GM19468 (cell line): ENCODE measurements around the gene ANKRD9.
A peak's percentile ranks its signal among the peaks of the same experiment; 100 is the strongest.
"Not testable (repeated sequence)": the region's sequence is repeated elsewhere in the genome, so short reads cannot be mapped to it uniquely, and the experiment has no call there.

Experiments used
- ATAC-seq: cut with Tn5 transposase; IDR thresholded peaks from one replicate; pipeline ENCODE4 v1.9.1; 2021; ENCODE audit warnings: mild to moderate bottlenecking, moderate library complexity, moderate number of reproducible peaks; ENCODE audit not compliant: unreplicated experiment; ENCODE audit errors: extremely low read depth

Gene ANKRD9

GRCh38 chr14:102509746-102510615, at the start of gene ANKRD9:
TSS of gene ANKRD9 (minus strand) at chr14:102509776. CDS start at chr14:102507889, 1,887 bp downstream.
- peak; percentile 68 for ATAC-seq

- ATAC-seq, result no peak
Measured at GRCh38 chr14:102558556-102558955, 49.0 kb upstream of the ANKRD9 start.

- no peak for ATAC-seq
Measured at GRCh38 chr14:102557434-102558226, 48.1 kb upstream of the ANKRD9 start.

GRCh38 chr14:102556098-102556677, 46.6 kb upstream of the ANKRD9 start:
- ATAC-seq, result no peak

- ATAC-seq, result no peak
Measured at GRCh38 chr14:102554821-102555819, 45.5 kb upstream of the ANKRD9 start.

GRCh38 chr14:102551995-102552705, 42.6 kb upstream of the ANKRD9 start:
- no peak for ATAC-seq

GRCh38 chr14:102550927-102551401, 41.4 kb upstream of the ANKRD9 start:
- ATAC-seq, result not testable (repeated sequence)

GRCh38 chr14:102548616-102549240, 39.2 kb upstream of the ANKRD9 start:
- ATAC-seq, result no peak

- ATAC-seq, result no peak
Measured at GRCh38 chr14:102545461-102546265, 36.1 kb upstream of the ANKRD9 start.

- no peak for ATAC-seq
Measured at GRCh38 chr14:102544747-102545460, 35.3 kb upstream of the ANKRD9 start.

- ATAC-seq, result no peak
Measured at GRCh38 chr14:102544046-102544746, 34.6 kb upstream of the ANKRD9 start.

- no peak for ATAC-seq
Measured at GRCh38 chr14:102541771-102542170, 32.2 kb upstream of the ANKRD9 start.

GRCh38 chr14:102541029-102541491, 31.5 kb upstream of the ANKRD9 start:
- ATAC-seq, result not testable (repeated sequence)

GRCh38 chr14:102540315-102541028, 30.9 kb upstream of the ANKRD9 start:
- ATAC-seq, result no peak

- ATAC-seq, result no peak
Measured at GRCh38 chr14:102539544-102540314, 30.2 kb upstream of the ANKRD9 start.
